ENCODE results near the gene ENAH.

DNA sequence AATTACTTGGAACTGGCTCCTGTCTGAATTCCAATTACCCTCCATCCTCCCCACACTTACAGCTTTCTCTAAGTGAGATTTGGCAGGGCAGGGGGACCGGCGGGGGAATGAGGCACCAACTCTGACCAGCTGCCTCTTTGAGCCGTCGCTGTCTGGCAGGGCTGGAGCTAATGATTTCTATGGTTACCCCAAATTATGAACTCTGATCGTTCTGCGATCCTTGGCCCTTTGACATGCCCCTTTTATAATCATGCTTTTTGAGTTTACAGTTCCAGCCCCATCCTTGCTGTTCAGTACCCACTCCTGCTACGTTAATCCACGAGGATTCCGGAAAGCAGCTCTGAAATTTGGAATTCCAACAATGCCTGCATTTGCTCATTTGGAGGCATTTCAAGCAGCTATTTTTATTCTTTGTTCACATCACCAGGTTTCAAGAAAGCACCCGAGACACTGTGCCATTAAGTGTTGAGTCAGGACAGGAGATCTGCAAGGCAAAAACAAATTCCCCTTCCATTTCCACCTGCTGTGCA lies 170.4 kb downstream of the ENAH start:
- TF ChIP-seq, protein P1, sequence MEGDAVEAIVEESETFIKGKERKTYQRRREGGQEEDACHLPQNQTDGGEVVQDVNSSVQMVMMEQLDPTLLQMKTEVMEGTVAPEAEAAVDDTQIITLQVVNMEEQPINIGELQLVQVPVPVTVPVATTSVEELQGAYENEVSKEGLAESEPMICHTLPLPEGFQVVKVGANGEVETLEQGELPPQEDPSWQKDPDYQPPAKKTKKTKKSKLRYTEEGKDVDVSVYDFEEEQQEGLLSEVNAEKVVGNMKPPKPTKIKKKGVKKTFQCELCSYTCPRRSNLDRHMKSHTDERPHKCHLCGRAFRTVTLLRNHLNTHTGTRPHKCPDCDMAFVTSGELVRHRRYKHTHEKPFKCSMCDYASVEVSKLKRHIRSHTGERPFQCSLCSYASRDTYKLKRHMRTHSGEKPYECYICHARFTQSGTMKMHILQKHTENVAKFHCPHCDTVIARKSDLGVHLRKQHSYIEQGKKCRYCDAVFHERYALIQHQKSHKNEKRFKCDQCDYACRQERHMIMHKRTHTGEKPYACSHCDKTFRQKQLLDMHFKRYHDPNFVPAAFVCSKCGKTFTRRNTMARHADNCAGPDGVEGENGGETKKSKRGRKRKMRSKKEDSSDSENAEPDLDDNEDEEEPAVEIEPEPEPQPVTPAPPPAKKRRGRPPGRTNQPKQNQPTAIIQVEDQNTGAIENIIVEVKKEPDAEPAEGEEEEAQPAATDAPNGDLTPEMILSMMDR (IDR thresholded peaks at IDR 0.05; ENCODE audit: insufficient read depth, low read depth, low read length), result no peak
- no peak for TF ChIP-seq EZH2 (IDR thresholded peaks at IDR 0.05; ENCODE audit: insufficient read depth, low read length)
